ENCODE results near the gene ETFA. TPM values are rescaled to one million over a fixed set of nuclear protein-coding genes. Genes with fewer than 3 reads are reported as not detected.
"Not testable (repeated sequence)": the region's sequence is repeated elsewhere in the genome, so short reads cannot be mapped to it uniquely, and the experiment has no call there.

Gene ETFA
- total RNA-seq, 4 donors from 2014 or later = 90.9 to 233 (median 99.9) TPM

DNA sequence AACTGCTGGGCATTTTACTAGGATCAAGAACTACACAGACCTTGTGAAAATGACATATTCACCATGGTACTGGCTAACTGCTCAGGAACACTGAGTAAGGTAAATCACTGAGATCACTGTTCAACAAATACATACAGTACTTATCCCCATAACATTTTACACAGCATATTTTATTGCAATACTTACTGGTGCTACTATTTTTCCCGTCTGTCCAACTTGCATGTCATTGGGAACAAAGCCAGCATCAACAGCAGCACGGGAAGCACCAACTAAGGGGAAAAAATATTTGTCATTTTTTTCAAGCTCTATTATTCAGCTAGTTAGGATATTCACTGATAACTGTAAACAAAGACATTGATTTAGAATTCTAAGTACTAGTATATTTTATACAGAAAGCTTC is 37.0 kb downstream of the ETFA start:
- TF ChIP-seq, protein P1, sequence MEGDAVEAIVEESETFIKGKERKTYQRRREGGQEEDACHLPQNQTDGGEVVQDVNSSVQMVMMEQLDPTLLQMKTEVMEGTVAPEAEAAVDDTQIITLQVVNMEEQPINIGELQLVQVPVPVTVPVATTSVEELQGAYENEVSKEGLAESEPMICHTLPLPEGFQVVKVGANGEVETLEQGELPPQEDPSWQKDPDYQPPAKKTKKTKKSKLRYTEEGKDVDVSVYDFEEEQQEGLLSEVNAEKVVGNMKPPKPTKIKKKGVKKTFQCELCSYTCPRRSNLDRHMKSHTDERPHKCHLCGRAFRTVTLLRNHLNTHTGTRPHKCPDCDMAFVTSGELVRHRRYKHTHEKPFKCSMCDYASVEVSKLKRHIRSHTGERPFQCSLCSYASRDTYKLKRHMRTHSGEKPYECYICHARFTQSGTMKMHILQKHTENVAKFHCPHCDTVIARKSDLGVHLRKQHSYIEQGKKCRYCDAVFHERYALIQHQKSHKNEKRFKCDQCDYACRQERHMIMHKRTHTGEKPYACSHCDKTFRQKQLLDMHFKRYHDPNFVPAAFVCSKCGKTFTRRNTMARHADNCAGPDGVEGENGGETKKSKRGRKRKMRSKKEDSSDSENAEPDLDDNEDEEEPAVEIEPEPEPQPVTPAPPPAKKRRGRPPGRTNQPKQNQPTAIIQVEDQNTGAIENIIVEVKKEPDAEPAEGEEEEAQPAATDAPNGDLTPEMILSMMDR (IDR thresholded peaks at IDR 0.05) = no peak
- no peak for TF ChIP-seq POLR2A (IDR thresholded peaks at IDR 0.05)
- Histone ChIP-seq H3K4me1 (no peaks in the 10 kb centered on the region), H3K27ac (no peak overlapping the region), H3K4me3 (no peak overlapping the region), H3K27me3 (no peaks in the 10 kb centered on the region), H3K36me3 (no peaks in the 10 kb centered on the region), H3K9me3 (no peaks in the 10 kb centered on the region)
- DNase-seq = no peak
- intact Hi-C loops (cut with DNase I; ENCODE audit: low total_unique reads) = no loop called here

DNA sequence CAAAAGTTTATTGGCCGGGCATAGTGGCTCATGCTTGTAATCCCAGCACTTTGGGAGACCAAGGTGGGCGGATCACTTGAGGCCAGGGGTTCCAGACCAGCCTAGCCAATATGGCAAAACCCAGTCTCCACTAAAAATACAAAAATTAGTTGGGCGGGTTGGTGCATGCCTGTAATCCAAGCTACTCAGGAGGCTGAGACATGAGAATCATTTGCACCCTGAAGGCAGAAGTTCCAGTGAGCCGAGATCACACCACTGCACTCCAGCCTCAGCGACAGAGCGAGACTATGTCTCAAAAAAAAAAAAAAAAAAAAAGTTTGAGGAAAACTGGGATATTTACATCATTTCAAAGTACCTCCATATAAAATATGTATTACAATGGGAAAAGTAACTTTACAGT is 40.4 kb downstream of the ETFA start:
- intact Hi-C loops (cut with DNase I; ENCODE audit: low total_unique reads) = no loop called here
- Histone ChIP-seq H3K36me3 (no peaks in the 10 kb centered on the region), H3K27ac (no peak overlapping the region)

DNA sequence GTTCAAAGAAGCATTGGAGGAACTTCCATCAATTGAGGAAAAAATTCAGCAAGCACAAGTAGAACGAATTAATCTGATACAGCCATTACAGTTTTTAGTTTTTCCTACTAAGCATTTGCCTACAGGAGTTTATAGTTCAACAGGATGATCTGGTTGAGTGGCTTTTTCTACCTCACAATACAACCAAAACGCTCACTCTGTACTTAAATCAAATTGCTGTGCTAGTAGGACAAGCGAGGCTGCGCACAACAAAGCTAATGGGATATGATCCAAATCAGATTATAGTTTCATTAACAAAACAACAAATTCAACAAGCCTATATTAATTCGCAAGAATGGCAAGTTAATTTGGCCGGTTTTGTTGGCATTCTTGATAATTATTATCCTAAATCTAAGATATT is 44.2 kb downstream of the ETFA start:
- H3K27ac ChIP-seq = no peak overlapping the region
- intact Hi-C loops (cut with DNase I; ENCODE audit: low total_unique reads) = no loop called here
- no peak for TF ChIP-seq POLR2A (IDR thresholded peaks at IDR 0.05)
- TF ChIP-seq, protein P1 (IDR thresholded peaks at IDR 0.05) = no peak
- no peak for DNase-seq
- H3K36me3 ChIP-seq = no peaks in the 10 kb centered on the region
- H3K27me3 ChIP-seq = no peaks in the 10 kb centered on the region
- H3K4me1 ChIP-seq = no peaks in the 10 kb centered on the region
- no peak overlapping the region for H3K4me3 ChIP-seq
- H3K9me3 ChIP-seq = peaks cover 0 to 15% of the 10 kb centered on the region in 2 donors

More for the DNA sequence above, 40.4 kb downstream of the ETFA start:
- Histone ChIP-seq H3K4me1 (no peaks in the 10 kb centered on the region), H3K9me3 (peaks cover 0 to 11% of the 10 kb centered on the region in 2 donors), H3K27me3 (no peaks in the 10 kb centered on the region), H3K4me3 (no peak overlapping the region)
- DNase-seq = no peak
- TF ChIP-seq POLR2A (IDR thresholded peaks at IDR 0.05) = no peak
- TF ChIP-seq, protein P1 (IDR thresholded peaks at IDR 0.05) = no peak

DNA sequence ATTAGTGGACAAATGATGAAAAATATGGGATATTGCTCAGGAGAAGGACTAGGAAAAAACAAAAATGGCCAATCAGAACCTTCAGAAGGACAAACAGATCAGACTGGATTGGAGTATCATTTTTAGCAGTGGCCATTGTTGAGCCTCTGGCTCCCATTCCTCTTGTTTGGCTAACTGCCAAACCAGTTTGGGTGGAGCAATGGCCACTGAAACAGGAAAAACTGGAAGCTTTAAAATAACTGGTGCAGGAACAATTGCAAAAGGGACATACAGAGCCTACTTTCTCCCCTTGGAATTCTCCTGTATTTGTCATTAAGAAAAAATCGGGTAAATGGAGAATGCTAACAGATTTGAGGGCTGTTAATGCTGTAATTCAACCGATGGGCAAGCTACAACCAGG is 45.5 kb downstream of the ETFA start:
- H3K27me3 ChIP-seq; H3K36me3 ChIP-seq; DNase-seq; H3K4me3 ChIP-seq; intact Hi-C loops (cut with DNase I; ENCODE audit: low total_unique reads); H3K27ac ChIP-seq; H3K4me1 ChIP-seq: not testable (repeated sequence)
- peaks cover 0 to 15% of the 10 kb centered on the region in 2 donors for H3K9me3 ChIP-seq

- H3K27me3 ChIP-seq = no peaks in the 10 kb centered on the region
- no peak overlapping the region for H3K27ac ChIP-seq
- no peaks in the 10 kb centered on the region for H3K36me3 ChIP-seq
- no peak for DNase-seq
- TF ChIP-seq, protein P1 (IDR thresholded peaks at IDR 0.05) = no peak
- TF ChIP-seq POLR2A (IDR thresholded peaks at IDR 0.05) = no peak
- no peak overlapping the region for H3K4me3 ChIP-seq
- H3K9me3 ChIP-seq = peaks cover 0 to 4% of the 10 kb centered on the region in 2 donors
- intact Hi-C loops (cut with DNase I; ENCODE audit: low total_unique reads) = no loop called here
- H3K4me1 ChIP-seq = no peaks in the 10 kb centered on the region
Observed at GRCh38 chr15:76260246-76260938, 50.9 kb downstream of the ETFA start.

All from uterus (tissue), 4 donors.